SU-DHL-6 (cell line): ENCODE data around the gene COL17A1.

Experiments used
- EZH2phosphoT487 ChIP-seq: fragments of 200-600 bp; sonication (generic), shearing (Covaris generic); conservative IDR thresholded peaks from 2 replicates; pipeline ENCODE4 v1.6.1; 2018; ENCODE audit warnings: mild to moderate bottlenecking, antibody characterized with exemption, low read length, moderate library complexity, mixed read lengths
- TF ChIP-seq, protein P1 (sequence below): fragments of 200-600 bp; sonication (generic); IDR thresholded peaks from one replicate; pipeline ENCODE4 v1.5.1; 2017; ENCODE audit warnings: antibody characterized with exemption, mild to moderate bottlenecking, low read length, moderate library complexity; ENCODE audit not compliant: insufficient read depth, poor library complexity, severe bottlenecking

DNA sequence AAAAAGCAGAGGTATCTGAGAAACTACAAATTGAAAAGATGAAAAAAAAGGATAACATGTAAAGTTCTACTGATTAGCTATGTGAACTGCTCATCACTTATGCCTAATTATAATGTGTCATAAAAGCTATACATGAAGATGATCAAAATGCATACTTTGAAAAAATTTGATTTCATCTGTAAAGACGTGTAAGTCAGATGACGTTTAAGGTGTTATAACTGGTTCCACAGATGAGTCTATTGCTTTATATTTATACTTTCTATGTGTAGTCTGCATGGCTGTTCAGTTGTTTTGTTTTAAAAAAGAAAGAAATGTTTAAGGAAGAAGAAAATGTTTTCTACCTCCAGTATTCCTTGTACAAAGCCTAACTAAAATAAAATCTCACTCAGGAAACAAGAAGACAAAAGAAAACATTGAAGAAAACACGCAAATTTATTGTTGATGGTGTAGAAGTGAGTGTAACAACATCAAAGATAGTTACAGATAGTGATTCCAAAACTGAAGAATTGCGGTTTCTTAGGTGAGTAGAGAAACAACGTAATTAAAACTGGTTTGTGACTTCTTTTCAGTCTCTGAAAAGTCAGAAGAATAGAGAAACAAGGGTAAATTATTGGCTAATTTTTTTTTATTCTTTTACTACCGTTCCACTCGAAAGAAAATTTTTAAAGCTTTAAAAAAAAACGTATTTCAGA lies 80.4 kb downstream of the COL17A1 start:
- TF ChIP-seq, protein P1, sequence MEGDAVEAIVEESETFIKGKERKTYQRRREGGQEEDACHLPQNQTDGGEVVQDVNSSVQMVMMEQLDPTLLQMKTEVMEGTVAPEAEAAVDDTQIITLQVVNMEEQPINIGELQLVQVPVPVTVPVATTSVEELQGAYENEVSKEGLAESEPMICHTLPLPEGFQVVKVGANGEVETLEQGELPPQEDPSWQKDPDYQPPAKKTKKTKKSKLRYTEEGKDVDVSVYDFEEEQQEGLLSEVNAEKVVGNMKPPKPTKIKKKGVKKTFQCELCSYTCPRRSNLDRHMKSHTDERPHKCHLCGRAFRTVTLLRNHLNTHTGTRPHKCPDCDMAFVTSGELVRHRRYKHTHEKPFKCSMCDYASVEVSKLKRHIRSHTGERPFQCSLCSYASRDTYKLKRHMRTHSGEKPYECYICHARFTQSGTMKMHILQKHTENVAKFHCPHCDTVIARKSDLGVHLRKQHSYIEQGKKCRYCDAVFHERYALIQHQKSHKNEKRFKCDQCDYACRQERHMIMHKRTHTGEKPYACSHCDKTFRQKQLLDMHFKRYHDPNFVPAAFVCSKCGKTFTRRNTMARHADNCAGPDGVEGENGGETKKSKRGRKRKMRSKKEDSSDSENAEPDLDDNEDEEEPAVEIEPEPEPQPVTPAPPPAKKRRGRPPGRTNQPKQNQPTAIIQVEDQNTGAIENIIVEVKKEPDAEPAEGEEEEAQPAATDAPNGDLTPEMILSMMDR: no peak
- no peak for TF ChIP-seq EZH2phosphoT487
